Small intestine (tissue), 7 donors: Measurements from ENCODE around the gene HECTD2. TPM values are rescaled to one million over a fixed set of nuclear protein-coding genes. Genes with fewer than 3 reads are reported as not detected.
A peak's percentile ranks its signal among the peaks of the same experiment; 100 is the strongest.

Experiments
- DNase-seq, 2 donors: peaks; one replicate each; pipeline versions ENCODE4 v3.0.0 to v3.0.0-alpha.2; 2013
- FAIRE-seq: peaks from 2 replicates; lab custom pipeline; 2012; peaks lifted over from hg19 to GRCh38; lab: Jason Lieb, UNC
- H3K27ac ChIP-seq, 3 donors: one replicate each; pipeline ENCODE4 v1.5.1; 2013; ENCODE audit warnings: low read length in 2 of 3, mild to moderate bottlenecking in 2 of 3, control low read depth in 1 of 3, inconsistent platforms in 1 of 3, low read depth in 1 of 3, moderate library complexity in 1 of 3
- H3K27me3 ChIP-seq, 3 donors: one replicate each; pipeline ENCODE4 v1.6.1; 2013; ENCODE audit warnings: low read length in 3 of 3, inconsistent platforms in 1 of 3; ENCODE audit not compliant: control insufficient read depth in 3 of 3, insufficient read depth in 3 of 3
- H3K36me3 ChIP-seq, 3 donors: one replicate each; pipeline ENCODE4 v1.6.1; 2013; ENCODE audit warnings: low read length in 3 of 3, inconsistent platforms in 1 of 3, low read depth in 1 of 3, mild to moderate bottlenecking in 1 of 3, moderate library complexity in 1 of 3; ENCODE audit not compliant: control insufficient read depth in 3 of 3, insufficient read depth in 2 of 3
- H3K4me1 ChIP-seq, 3 donors: one replicate each; pipeline ENCODE4 v1.6.1; 2013; ENCODE audit warnings: low read length in 2 of 3, inconsistent platforms in 1 of 3, low read depth in 1 of 3, mild to moderate bottlenecking in 1 of 3, moderate library complexity in 1 of 3; ENCODE audit not compliant: control insufficient read depth in 3 of 3, insufficient read depth in 2 of 3
- H3K4me3 ChIP-seq, 3 donors: one replicate each; pipeline ENCODE4 v1.5.1; 2013; ENCODE audit warnings: low read length in 3 of 3, control low read depth in 1 of 3, inconsistent platforms in 1 of 3, low read depth in 1 of 3, mild to moderate bottlenecking in 1 of 3, moderate library complexity in 1 of 3
- H3K9me3 ChIP-seq, 2 donors: one replicate each; pipeline ENCODE4 v1.6.1; 2013; ENCODE audit warnings: low read depth in 1 of 2, low read length in 1 of 2; ENCODE audit not compliant: control insufficient read depth in 2 of 2, insufficient read depth in 1 of 2
- WGBS, 3 donors: extraction: QIAGEN DNeasy Blood & Tissue Kit; methylation state at CpG; one replicate each; pipeline ENCODE4 v1.1.7; 2013; 5-methylcytosine and 5-hydroxymethylcytosine counted together
- polyA plus RNA-seq, 4 donors: library from polyadenylated mRNA; stranded (reverse) in 3 of 4; unstranded in 1 of 4; fragments of 200-250 nt in 3 of 4; fragments of 120-200 nt in 1 of 4; gene quantifications; one replicate each; pipeline versions ENCODE4 v1.2.1 to v1.2.3, GENCODE V29; 2013
- donor health status: healthy with polysubstance abuse.
- donor health status: control.
- donor health status: control.
- donor health status: Bipolar disorder and iron deficiency.
- donor health status: healthy.

The HECTD2 gene
- polyA plus RNA-seq, 4 donors, result 0.89 to 10.7 (median 2.3) TPM

GRCh38 chr10:91540733-91541132 is 130.6 kb downstream of the HECTD2 start:
- 79 to 90% (median 87%) methylated on average over 6 of the region's 6 CpGs for WGBS, 3 donors
- no peak overlapping the region for H3K4me3 ChIP-seq
- DNase-seq, result no peak
- no peak overlapping the region for H3K27ac ChIP-seq
- H3K27me3 ChIP-seq, result peaks cover 0 to 2% (median 0%) of the 10 kb centered on the region in 3 donors
- no peaks in the 10 kb centered on the region for H3K4me1 ChIP-seq
- H3K9me3 ChIP-seq, result peaks cover 0 to 10% of the 10 kb centered on the region in 2 donors
- no peaks in the 10 kb centered on the region for H3K36me3 ChIP-seq
- no peak for FAIRE-seq

DNA sequence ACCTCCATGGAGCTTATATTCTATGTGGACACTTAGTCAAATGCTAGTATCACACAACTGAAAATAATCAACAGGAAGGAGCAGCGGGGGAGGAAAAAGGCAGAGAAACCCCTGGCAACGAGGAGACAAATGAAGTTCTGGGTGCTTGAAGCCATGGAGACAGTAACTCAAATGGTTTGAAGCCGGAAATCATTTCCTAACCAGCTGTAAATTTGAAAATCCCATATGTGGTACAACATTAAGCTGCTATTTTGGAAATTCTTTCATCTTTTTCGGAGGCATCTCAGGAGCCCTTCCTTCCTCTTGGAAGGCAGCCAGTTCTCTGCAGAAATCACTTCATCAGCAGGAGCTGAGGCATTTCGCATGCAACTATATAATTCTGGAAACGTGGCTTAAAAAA is 131.3 kb downstream of the HECTD2 start:
- Histone ChIP-seq H3K27me3 (peaks cover 0 to 2% (median 0%) of the 10 kb centered on the region in 3 donors), H3K9me3 (peaks cover 0 to 10% of the 10 kb centered on the region in 2 donors), H3K27ac (no peak overlapping the region), H3K4me1 (no peaks in the 10 kb centered on the region), H3K36me3 (no peaks in the 10 kb centered on the region), H3K4me3 (no peak overlapping the region)
- FAIRE-seq (no peak), DNase-seq (no peak)
- WGBS, 3 donors, result 48 to 74% (median 72%) methylated on average over 6 of the region's 6 CpGs

- Histone ChIP-seq H3K9me3 (peaks cover 0 to 6% of the 10 kb centered on the region in 2 donors), H3K27ac (no peak overlapping the region), H3K4me1 (no peaks in the 10 kb centered on the region), H3K36me3 (no peaks in the 10 kb centered on the region), H3K27me3 (peaks cover 0 to 2% (median 0%) of the 10 kb centered on the region in 3 donors), H3K4me3 (no peak overlapping the region)
- DNase-seq (no peak), FAIRE-seq (no peak)
- WGBS, 3 donors, result 73 to 85% (median 83%) methylated on average over 3 of the region's 3 CpGs
Measured at GRCh38 chr10:91545384-91545783, 135.2 kb downstream of the HECTD2 start.

DNA sequence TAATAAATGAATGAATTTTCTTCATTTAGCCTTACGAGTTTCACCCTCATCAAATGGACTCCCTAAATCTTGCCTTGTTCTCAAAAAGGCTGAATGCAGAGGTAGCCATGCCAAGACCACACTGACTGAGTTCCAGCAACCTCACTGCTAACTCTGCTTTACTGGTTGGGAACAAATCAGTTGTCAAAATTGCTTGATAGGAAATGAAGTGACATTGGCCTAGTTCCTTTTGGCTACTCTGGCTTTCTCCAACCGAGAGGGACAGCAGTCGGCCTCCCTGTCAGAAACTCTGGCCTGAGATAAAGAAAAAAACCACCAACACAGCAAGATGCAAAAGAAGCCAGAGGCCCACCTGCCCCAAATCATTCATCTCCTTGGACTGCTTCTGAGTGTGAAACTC is 135.7 kb downstream of the HECTD2 start:
- FAIRE-seq (no peak), DNase-seq (no peak)
- H3K4me3 ChIP-seq, result no peak overlapping the region
- H3K27ac ChIP-seq, result no peak overlapping the region
- WGBS, 3 donors, result 84 to 98% (median 90%) methylated on average over 3 of the region's 3 CpGs
- H3K9me3 ChIP-seq, result peaks cover 0 to 2% of the 10 kb centered on the region in 2 donors
- H3K27me3 ChIP-seq, result peaks cover 0 to under 1% (median 0%) of the 10 kb centered on the region in 3 donors
- no peaks in the 10 kb centered on the region for H3K4me1 ChIP-seq
- H3K36me3 ChIP-seq, result no peaks in the 10 kb centered on the region

GRCh38 chr10:91549262-91549661 is 139.1 kb downstream of the HECTD2 start:
- FAIRE-seq (no peak), DNase-seq (no peak)
- Histone ChIP-seq H3K9me3 (no peaks in the 10 kb centered on the region), H3K4me1 (peaks cover 0 to 10% (median 0%) of the 10 kb centered on the region in 3 donors), H3K36me3 (no peaks in the 10 kb centered on the region), H3K4me3 (no peak overlapping the region), H3K27me3 (no peaks in the 10 kb centered on the region), H3K27ac (no peak overlapping the region)
- WGBS, 3 donors, result 87 to 97% (median 95%) methylated on average over 3 of the region's 3 CpGs

GRCh38 chr10:91550021-91550420 is 139.9 kb downstream of the HECTD2 start:
- Histone ChIP-seq H3K4me3 (no peak overlapping the region), H3K9me3 (no peaks in the 10 kb centered on the region), H3K4me1 (peaks cover 0 to 15% (median 0%) of the 10 kb centered on the region in 3 donors), H3K27ac (no peak overlapping the region), H3K36me3 (no peaks in the 10 kb centered on the region), H3K27me3 (no peaks in the 10 kb centered on the region)
- DNase-seq, result no peak
- no peak for FAIRE-seq
- WGBS, 3 donors, result 72 to 83% (median 76%) methylated on average over 4 of the region's 4 CpGs

GRCh38 chr10:91551856-91552255 is 141.7 kb downstream of the HECTD2 start:
- DNase-seq (peak in 1 of 2 donors; percentile 56), FAIRE-seq (no peak)

GRCh38 chr10:91552274-91553095 is 142.3 kb downstream of the HECTD2 start:
- H3K9me3 ChIP-seq, result no peaks in the 10 kb centered on the region
- H3K4me1 ChIP-seq, result peaks cover 7 to 38% (median 8%) of the 10 kb centered on the region in 3 donors
- H3K27ac ChIP-seq, result peak overlapping the region in 1 of 3 donors; percentile 40
- 69 to 79% (median 76%) methylated on average over 11 of the region's 11 CpGs for whole genome bisulfite sequencing, 3 donors
- H3K36me3 ChIP-seq, result no peaks in the 10 kb centered on the region
- DNase-seq (peak; percentile 40 to 42), FAIRE-seq (no peak)
- H3K27me3 ChIP-seq, result no peaks in the 10 kb centered on the region
- H3K4me3 ChIP-seq, result no peak overlapping the region

More at GRCh38 chr10:91551856-91552255, 141.7 kb downstream of the HECTD2 start:
- H3K9me3 ChIP-seq, result no peaks in the 10 kb centered on the region
- H3K36me3 ChIP-seq, result no peaks in the 10 kb centered on the region
- H3K4me3 ChIP-seq, result no peak overlapping the region
- H3K27me3 ChIP-seq, result no peaks in the 10 kb centered on the region
- H3K27ac ChIP-seq, result peak overlapping the region in 1 of 3 donors; percentile 40
- WGBS, 3 donors, result 53 to 86% (median 74%) methylated on average over 8 of the region's 8 CpGs
- peaks cover 4 to 31% (median 8%) of the 10 kb centered on the region in 3 donors for H3K4me1 ChIP-seq
